GM18873 (cell line): ENCODE data around the gene CPA2.
"Not testable (repeated sequence)": the region's sequence is repeated elsewhere in the genome, so short reads cannot be mapped to it uniquely, and the experiment has no call there.

ENCODE experiments used
- ATAC-seq: cut with Tn5 transposase; IDR thresholded peaks from one replicate; pipeline ENCODE4 v1.9.1; 2021; ENCODE audit warnings: mild to moderate bottlenecking, moderate library complexity, moderate number of reproducible peaks; ENCODE audit not compliant: unreplicated experiment, low FRiP score

The CPA2 gene

GRCh38 chr7:130303127-130303526 lies 36.5 kb downstream of the CPA2 start:
- ATAC-seq = no peak

DNA sequence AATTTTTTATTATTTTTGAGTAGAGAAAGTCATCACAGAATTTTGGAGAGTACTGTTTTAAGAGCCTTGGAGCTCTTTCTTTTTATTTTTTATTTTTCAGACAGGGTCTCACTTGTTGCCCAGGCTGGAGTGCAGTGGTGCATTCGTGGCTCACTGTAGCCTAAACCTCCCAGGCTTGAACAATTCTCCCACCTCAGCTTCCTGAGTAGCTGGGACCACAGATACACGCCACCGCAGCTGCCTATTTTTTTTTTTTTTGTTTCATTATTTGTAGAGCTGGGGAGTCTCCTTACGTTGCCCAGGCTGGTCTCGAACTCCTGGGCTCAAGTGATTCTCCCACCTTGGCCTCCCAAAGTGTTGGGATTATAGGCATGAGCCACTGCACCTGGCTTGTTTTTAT lies 36.9 kb downstream of the CPA2 start:
- no peak for ATAC-seq

DNA sequence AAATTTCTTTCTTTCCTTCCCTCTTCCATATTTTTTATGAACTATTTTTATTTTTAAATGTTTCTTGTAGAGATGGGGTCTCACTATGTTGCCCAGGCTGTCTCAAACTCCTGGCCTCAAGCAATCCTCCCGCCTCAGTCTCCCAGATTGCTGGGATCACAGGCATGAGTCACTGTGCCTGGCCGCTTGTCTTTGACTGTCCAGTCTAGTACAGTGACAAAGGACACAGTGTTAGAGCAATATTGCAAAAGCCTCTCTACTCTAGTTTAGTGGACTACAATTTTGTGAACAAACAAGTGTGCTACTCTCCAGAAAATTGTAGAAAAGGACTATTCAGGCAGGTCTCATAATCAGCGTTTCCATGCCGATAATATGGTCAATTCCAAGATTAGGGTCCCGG lies 37.3 kb downstream of the CPA2 start:
- ATAC-seq = no peak

DNA sequence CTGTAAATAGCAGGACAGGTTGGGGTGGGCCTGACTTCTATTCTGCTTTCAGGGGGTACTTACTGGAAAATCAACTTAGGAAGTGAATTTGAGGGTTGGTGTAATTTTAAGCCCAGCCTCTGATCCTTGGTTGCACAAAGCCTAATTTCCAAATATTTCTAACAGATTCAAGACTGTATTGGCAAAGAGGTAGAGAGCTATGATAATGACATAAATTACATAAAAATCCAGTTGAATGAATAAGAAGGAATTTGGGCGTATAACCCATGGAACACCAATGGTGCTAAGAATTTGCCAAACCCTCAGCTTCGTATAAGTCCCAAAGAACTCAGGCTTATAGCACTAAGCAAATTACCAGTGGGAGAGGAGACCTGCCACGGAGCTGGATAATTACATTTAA lies 38.2 kb downstream of the CPA2 start:
- no peak for ATAC-seq

DNA sequence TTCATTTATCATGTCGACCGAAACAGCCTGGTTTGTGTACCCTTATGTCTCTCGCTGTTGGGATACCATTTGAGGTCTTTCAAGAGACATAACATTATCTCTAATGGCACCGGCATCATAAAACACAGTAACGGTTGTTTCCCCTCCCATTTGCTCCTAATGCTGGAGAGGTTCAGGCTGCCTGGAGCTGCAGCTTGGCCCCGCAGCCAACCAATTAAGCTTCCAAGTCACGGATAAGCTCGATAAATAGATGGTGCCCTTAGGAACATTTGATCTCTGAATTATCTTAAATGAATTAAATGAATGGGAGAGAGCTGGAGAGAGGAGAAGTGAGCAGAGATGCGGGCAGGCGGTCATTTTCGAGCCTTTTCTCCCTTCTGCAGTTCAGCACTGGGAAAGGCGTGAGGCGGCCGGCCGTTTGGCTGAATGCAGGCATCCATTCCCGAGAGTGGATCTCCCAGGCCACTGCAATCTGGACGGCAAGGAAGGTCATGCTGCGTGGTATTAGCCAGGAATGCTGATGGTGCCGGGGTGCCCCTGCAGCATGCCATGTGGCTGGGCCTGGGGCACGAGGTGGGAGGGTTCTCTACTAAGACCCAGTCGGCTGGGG lies 38.9 kb downstream of the CPA2 start:
- ATAC-seq = no peak

DNA sequence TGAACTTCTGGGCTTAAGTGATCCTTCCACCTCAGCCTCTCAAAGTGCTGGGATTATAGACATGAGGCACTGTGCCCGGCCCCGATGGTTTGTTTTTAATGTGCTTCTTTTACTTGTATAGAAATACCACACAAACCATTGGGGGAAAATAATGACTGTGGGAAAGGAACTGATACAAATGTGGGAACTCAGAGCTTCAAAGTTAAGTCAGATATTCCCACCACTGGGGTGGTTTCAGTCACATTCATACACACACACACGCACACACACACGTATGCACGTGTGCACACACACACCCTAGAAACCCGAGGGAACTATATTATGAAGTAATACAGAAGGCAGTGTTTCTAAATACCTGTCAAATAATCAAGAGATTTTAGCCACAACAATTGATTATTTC lies 43.3 kb downstream of the CPA2 start:
- ATAC-seq = no peak

GRCh38 chr7:130314305-130314704 lies 47.6 kb downstream of the CPA2 start:
- no peak for ATAC-seq

GRCh38 chr7:130319541-130319940 lies 52.9 kb downstream of the CPA2 start:
- ATAC-seq = no peak

DNA sequence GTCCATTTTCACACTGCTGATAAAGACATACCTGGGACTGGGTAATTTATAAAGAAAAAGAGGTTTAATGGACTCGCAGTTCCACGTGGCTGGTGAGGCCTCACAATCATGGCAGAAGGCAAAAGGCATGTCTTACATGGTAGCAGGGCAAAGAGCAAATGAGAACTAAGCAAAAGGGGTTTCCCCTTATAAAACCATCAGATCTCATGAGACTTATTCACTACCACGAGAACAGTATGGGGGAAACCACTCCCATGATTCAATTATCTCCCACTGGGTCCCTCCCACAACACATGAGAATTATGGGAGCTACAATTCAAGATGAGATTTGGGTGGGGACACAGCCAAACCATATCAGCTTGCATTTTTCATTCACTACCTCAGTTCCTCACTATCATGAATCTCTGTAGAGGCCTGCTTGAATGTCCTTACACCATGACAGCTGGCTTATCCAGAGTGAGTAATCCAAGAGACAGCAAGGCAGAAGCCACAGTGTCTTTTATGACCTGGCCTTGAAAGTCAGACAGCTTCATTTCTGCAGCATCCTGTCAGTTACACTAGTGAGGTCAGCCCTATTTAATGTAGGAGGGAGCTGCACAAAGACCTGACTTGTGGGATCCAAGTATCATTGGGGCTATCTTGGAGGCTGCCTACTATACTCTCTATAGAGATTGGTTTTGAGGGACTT lies 55.0 kb downstream of the CPA2 start:
- ATAC-seq = not testable (repeated sequence)

GRCh38 chr7:130322615-130323014 lies 56.0 kb downstream of the CPA2 start:
- no peak for ATAC-seq

- ATAC-seq = no peak
Observed at GRCh38 chr7:130324306-130324943, 57.8 kb downstream of the CPA2 start.

DNA sequence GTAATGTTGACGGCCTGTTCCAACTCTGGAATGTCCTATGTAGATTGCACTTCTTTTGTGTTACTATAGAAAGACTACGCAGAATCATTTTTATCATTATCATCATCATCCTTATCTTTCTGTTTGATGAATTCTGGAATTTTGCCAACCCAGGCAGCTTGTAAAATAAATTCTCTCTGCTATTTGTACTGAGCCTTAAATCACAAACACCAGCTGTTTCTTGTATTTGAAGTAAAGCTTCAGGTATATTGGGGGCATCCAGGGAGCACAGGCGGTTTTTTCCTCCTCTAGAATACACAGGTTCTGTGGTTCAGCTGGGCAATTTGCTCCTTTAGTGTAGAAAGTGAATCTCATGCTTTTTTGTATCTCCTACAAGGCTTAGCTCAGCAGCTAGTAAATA lies 63.0 kb downstream of the CPA2 start:
- ATAC-seq = no peak

DNA sequence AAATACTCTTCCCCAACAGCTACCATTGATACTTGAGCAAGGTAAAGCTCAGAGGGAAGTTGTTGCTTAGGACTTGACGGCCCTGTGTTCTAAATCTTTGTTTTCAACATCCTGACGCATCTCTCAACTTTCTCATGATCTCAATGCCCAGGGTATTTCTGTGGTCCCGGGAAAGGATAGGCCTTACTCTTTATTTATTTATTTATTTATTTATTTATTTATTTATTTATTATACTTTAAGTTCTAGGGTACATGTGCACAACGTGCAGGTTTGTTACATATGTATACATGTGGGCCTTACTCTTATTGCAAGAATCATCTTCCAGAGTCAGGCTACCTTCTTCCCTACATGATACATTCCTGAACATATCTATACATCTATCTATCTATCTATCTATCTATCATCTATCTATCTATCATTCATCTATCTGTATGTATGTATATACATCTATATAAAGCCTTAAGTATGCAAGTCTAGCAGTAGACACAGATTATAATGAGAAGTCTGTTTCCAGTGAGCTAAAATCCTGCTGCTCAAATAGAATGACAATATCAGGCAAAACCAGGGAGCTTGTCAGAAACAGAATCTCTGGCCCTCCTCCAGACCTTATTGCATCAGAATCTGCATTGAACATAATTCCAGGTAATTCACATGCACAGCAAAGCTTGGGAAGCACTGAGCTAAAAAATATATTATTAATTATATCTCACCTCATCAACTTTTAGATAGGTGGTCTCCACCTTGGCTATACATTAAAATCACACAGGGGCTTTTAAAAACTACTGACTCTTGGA lies 65.8 kb downstream of the CPA2 start:
- ATAC-seq = no peak

DNA sequence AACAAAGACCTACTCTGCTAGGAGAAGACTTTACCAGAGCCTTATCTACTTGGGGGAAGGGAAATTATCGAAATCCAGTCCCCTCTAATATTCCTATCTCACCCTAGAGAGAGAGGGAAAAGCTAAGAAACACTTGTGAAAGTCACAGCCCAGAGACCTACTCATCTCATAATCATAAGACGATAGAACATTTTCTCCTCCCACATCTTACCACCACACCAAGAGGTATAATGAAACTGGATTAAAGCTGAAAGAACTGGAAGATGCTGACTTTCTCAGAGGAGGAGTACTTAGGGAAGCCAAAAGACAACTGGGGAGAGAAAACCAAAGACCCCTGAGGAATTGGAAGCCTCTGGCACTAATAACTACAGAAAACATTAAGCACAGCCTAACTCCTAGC lies 67.2 kb downstream of the CPA2 start:
- ATAC-seq = no peak

DNA sequence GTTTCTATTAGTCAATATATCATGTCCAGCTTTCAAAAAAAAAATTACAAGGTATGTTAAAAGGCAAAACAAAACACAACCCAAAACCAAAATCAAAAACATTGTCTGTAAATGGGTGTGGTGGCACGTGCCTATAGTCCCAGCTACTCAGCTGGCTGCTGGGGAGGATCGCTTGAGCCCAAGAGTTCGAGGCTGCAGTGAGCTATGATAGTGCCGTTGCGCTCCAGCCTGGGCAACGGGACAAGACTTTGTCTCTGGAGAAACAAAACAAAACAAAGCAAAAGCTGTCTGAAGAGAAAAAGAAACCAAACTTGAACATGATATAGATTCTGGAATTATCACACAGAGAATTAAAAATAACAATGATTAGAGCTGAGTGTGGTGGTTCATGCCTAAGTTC lies 67.6 kb downstream of the CPA2 start:
- no peak for ATAC-seq

DNA sequence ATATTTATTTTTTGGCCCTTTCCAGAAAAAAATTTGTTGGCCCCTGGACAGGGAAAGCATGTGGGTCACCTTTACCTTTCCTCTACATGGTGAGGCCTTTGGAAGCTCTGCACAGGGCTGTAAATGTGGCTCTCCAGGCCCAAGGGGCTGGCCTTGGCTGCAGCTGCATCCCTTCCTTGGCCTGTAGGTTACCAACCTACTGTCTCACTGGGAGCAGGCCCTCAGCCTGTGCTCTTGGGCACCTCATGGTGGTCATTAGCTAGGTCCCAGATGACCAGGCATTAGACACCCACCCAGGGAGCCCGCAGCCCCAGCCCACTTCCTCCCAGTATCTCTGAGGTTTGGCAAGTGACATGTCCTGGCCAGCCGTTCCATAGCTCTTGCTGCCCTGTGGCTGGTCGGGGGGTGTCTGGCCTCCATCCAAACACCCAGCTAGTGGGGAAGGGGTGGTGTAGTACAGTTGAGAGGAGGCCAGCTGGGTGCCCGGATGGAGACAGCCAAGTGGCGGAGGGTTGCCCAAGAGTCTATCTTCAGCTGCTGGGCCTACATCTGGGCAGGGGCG lies 70.8 kb downstream of the CPA2 start:
- no peak for ATAC-seq

GRCh38 chr7:130338233-130338632 lies 71.6 kb downstream of the CPA2 start:
- ATAC-seq = no peak
